Tibial artery (tissue), 4 donors: Measurements from ENCODE around the gene CDPF1.
"Not testable (repeated sequence)": the region's sequence is repeated elsewhere in the genome, so short reads cannot be mapped to it uniquely, and the experiment has no call there.

ENCODE experiments used
- DNase-seq, 2 donors: peaks; one replicate each; pipeline ENCODE4 v3.0.0-alpha.2; 2019
- H3K27ac ChIP-seq, 2 donors: fragments of 200-600 bp; sonication (generic) in 1 of 2; 1 replicate in 1 of 2; 2 replicates in 1 of 2; pipeline ENCODE4 v1.5.1; 2018 to 2019; ENCODE audit warnings: mild to moderate bottlenecking in 1 of 2
- H3K27me3 ChIP-seq, 2 donors: fragments of 200-600 bp; sonication (generic) in 1 of 2; one replicate each; pipeline versions ENCODE4 v1.5.1 to v1.6.0; 2016 to 2019
- H3K36me3 ChIP-seq, 3 donors: fragments of 200-600 bp; sonication (generic) in 2 of 3; one replicate each; pipeline ENCODE4 v1.5.1; 2016 to 2019; ENCODE audit warnings: mild to moderate bottlenecking in 2 of 3
- H3K4me1 ChIP-seq, 4 donors: fragments of 200-600 bp; sonication (generic) in 2 of 4; 1 replicate in 3 of 4; 2 replicates in 1 of 4; pipeline ENCODE4 v1.5.1; 2016 to 2019
- H3K4me3 ChIP-seq, 2 donors: fragments of 200-600 bp; sonication (generic) in 1 of 2; 1 replicate in 1 of 2; 2 replicates in 1 of 2; pipeline ENCODE4 v1.5.1; 2018 to 2019; ENCODE audit warnings: mild to moderate bottlenecking in 2 of 2
- H3K9me3 ChIP-seq, 3 donors: fragments of 200-600 bp; sonication (generic) in 1 of 3; one replicate each; pipeline ENCODE4 v1.5.1; 2016 to 2019
- intact Hi-C: fragments of 100-400 bp; cut with DNase I; formaldehyde crosslinking; loops from one replicate; pipeline ENCODE4 v1.15.0; 2023; ENCODE audit warnings: low total_unique reads
- TF ChIP-seq, protein P1 (sequence below), 2 experiments: fragments of 200-600 bp in 1 of 2; fragments of 450-650 bp in 1 of 2; IDR thresholded peaks; one replicate each; pipeline ENCODE4 v1.5.1; 2017 to 2019; ENCODE audit warnings: antibody characterized with exemption in 2 of 2, mild to moderate bottlenecking in 1 of 2, moderate library complexity in 1 of 2

CDPF1 gene

DNA sequence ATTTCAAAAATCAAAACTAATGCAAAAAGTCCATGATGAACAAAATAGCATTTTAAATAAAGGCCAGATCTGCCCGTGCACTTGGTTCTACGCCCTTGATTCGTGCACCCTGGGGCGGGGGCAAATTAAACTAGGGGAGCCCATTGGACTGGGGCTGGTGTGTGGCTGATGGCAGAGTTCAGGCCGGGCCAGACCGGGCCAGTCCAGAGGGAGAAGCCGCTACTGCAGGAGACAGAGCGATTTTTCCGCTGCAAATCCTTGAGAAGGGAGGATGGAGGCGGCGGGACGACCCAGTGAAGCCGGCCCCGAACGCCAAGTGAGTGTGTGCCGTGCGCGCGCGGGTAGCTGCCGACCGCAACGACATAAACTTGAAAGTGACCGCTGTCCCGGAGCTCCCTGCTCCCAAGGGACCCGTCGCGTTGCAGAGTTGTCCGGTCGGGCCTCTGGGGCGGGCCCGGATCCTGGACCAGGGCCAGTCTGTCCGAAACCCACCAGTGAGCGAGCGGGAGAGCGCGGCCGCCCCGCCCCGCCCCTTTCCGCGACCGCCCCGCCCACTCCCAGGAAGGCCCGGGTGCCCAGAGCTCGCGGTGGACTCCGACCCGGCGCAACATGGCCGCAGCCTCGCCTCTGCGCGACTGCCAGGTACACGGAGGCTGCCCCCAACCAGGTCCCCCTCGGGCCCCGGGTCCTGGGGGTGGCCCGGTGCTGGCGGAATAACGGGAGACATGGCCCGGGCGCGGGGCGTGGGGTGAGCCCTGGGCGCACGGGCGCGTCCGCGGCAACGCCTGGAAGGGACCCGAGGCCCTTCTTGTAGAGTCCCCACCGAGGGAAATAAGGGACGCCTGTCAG, 17.6 kb upstream of the CDPF1 start, which contains the start of gene TTC38:
Gene TTC38, plus strand, starts transcription at position 578 of the 849 bp plus-strand sequence. Its CDS starts 32 bp downstream, at position 610.
- Histone ChIP-seq H3K27me3 (no peaks in the 10 kb centered on the region), H3K4me3 (peak within 1 kb of the TSS; percentile 79 to 82), H3K9me3 (no peaks in the 10 kb centered on the region), H3K27ac (peak within 1 kb of the TSS; percentile 89 to 94), H3K36me3 (peaks cover 6 to 26% (median 9%) of the 10 kb centered on the region in 3 donors), H3K4me1 (peaks cover 0 to 33% (median 18%) of the 10 kb centered on the region in 4 donors)
- peak; percentile 92 to 97 for DNase-seq
- TF ChIP-seq, protein P1, sequence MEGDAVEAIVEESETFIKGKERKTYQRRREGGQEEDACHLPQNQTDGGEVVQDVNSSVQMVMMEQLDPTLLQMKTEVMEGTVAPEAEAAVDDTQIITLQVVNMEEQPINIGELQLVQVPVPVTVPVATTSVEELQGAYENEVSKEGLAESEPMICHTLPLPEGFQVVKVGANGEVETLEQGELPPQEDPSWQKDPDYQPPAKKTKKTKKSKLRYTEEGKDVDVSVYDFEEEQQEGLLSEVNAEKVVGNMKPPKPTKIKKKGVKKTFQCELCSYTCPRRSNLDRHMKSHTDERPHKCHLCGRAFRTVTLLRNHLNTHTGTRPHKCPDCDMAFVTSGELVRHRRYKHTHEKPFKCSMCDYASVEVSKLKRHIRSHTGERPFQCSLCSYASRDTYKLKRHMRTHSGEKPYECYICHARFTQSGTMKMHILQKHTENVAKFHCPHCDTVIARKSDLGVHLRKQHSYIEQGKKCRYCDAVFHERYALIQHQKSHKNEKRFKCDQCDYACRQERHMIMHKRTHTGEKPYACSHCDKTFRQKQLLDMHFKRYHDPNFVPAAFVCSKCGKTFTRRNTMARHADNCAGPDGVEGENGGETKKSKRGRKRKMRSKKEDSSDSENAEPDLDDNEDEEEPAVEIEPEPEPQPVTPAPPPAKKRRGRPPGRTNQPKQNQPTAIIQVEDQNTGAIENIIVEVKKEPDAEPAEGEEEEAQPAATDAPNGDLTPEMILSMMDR (IDR thresholded peaks at IDR 0.05): peak in 1 of 2 experiments; percentile 23
- intact Hi-C loops: no loop called here

DNA sequence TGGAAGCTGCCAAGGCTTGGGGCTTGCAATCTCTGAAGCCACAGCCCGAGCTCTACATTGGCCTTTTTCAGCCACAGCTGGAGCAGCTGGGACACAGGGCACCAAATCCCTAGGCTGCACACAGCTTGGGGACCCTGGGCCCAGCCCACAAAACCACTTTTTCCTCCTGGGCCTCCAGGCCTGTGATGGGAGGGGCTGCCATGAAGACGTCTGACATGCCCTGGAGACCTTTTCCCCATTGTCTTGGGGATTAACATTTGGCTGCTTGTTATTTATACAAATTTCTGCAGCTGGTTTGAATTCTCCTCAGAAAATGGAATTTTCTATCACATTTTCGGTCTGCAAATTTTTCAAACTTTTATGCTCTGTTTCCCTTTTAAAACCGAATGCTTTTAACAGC, 15.5 kb upstream of the CDPF1 start:
- DNase-seq: peak in 1 of 2 donors; percentile 15
- H3K4me3 ChIP-seq, H3K36me3 ChIP-seq, H3K27ac ChIP-seq, intact Hi-C loops, H3K9me3 ChIP-seq: not testable (repeated sequence)
- Histone ChIP-seq H3K27me3 (peaks cover 0 to 12% of the 10 kb centered on the region in 2 donors), H3K4me1 (peaks cover 0 to 33% (median 18%) of the 10 kb centered on the region in 4 donors)

DNA sequence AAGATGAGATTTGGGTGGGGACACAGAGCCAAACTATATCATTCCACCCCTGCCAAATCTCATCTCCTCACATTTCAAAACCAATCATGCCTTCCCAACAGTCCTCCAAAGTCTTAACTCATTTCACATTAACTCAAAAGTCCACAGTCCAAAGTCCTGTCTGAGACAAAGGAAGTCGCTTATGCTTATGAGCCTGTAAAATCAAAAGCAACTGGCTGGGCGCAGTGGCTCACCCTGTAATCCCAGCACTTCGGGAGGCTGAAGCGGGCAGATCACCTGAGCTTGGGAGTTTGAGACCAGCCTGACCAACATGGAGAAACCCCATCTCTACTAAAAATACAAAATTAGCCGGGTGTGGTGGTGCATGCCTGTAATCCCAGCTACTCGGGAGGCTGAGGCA, 14.4 kb upstream of the CDPF1 start:
- peaks cover 0 to 17% of the 10 kb centered on the region in 2 donors for H3K27me3 ChIP-seq
- intact Hi-C loops, H3K27ac ChIP-seq: not testable (repeated sequence)

DNA sequence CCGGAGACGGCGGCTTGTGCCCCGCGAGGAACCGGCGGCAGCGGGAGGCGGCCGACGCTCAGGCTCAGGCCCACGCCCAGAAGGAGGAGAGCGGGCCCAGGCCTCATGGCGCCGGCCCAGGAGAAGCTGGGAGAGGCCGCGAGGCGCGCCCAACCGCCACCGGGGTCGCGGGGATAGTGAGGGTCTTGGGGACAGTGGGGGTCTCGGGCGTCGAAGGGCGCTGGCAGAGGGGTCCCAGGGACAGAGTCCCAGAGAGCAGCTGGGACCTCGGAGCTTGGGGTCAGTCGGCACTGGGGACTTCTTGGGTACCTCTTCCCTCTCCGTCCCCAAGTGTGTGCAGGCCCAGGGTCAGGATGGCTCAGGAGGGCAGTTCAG, 13.1 kb upstream of the CDPF1 start, which contains the start of gene PKDREJ:
Gene PKDREJ, minus strand, starts transcription at position 128 of the 375 bp plus-strand sequence. Its CDS starts 21 bp downstream, at position 107.
- Histone ChIP-seq H3K4me3 (peak within 1 kb of the TSS; percentile 39 to 45), H3K4me1 (peaks cover 0 to 21% (median 7%) of the 10 kb centered on the region in 4 donors), H3K36me3 (no peaks in the 10 kb centered on the region), H3K27me3 (peaks cover 0 to 19% of the 10 kb centered on the region in 2 donors), H3K27ac (no peak within 1 kb of the TSS), H3K9me3 (peaks cover 0 to 4% (median 0%) of the 10 kb centered on the region in 3 donors)
- TF ChIP-seq, protein P1 (IDR thresholded peaks at IDR 0.05): no peak
- DNase-seq: peak in 1 of 2 donors; percentile 64
- intact Hi-C loops: no loop called here

More for the DNA sequence above, 14.4 kb upstream of the CDPF1 start:
- not testable (repeated sequence) for DNase-seq, H3K9me3 ChIP-seq, H3K4me3 ChIP-seq, H3K36me3 ChIP-seq
- H3K4me1 ChIP-seq: peaks cover 0 to 31% (median 17%) of the 10 kb centered on the region in 4 donors

DNA sequence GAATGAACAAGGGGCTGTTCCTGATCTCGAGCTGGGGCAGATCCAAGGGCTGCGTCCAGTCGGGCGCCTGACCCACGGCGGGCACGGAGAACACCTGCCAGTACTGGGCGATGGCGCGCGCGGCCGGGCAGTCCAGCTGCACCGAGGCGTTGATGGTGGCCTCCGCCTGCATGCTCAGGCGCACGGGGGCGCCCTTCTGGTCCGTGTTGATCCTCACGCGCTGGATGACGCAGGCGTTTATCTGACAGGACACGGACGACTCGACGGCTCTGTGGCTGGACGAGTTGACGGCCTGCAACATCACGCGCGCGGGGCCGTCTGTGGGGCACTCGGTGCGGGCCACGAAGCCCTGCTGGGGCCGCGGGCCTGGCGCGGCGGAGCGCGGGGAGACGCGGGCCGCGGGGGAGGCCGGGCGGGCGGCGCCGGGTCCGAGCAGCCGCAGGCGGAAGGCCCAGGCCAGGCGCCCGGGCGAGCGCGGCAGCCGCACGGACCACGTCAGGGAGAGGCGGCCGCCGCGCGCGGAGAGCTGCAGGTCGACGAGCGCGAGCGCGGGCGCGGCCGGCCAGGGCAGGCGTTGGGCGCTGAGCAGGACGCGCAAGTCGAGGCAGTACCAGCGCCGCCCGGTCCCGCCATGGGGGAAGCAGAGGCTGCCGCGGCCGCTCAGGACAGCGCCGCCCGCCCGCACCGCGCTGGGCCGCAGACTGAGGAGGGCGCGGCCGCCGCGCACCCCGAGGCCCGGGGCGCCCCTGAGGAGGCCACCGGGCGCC, 12.5 kb upstream of the CDPF1 start:
- Histone ChIP-seq H3K27me3 (peaks cover 0 to 19% of the 10 kb centered on the region in 2 donors), H3K36me3 (no peaks in the 10 kb centered on the region), H3K4me3 (peak overlapping the region; percentile 39 to 45), H3K27ac (no peak overlapping the region), H3K9me3 (peaks cover 0 to 10% (median 0%) of the 10 kb centered on the region in 3 donors), H3K4me1 (peaks cover 0 to 18% (median 6%) of the 10 kb centered on the region in 4 donors)
- peak; percentile 64 to 82 for DNase-seq
- TF ChIP-seq, protein P1 (IDR thresholded peaks at IDR 0.05): no peak
- intact Hi-C loops: no loop called here

DNA sequence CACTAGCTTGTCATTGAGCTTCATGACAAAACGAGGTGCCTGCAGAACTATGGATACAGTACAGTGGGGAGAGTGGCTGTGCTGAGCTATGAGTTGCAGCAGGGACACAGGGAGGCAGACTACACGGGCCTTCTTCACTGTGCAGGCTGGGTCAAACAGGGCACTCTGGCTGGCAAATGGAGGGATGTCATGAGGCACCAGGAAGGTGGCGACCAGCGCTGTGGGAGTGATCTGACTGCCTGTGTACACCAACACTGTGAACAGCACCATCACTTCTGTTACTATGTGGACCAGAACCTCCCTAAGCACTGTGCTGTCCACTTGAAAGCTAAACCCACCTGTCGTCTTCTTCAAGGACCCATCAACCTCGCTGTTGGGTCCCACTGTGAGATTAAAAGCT, 9.9 kb upstream of the CDPF1 start:
- peaks cover 0 to 19% of the 10 kb centered on the region in 2 donors for H3K27me3 ChIP-seq
- no peak overlapping the region for H3K27ac ChIP-seq
- peaks cover 0 to 12% (median 0%) of the 10 kb centered on the region in 3 donors for H3K9me3 ChIP-seq
- no peaks in the 10 kb centered on the region for H3K36me3 ChIP-seq
- TF ChIP-seq, protein P1 (IDR thresholded peaks at IDR 0.05): no peak
- intact Hi-C loops: no loop called here
- H3K4me3 ChIP-seq: no peak overlapping the region
- H3K4me1 ChIP-seq: peaks cover 0 to 7% (median 3%) of the 10 kb centered on the region in 4 donors
- no peak for DNase-seq
